ENCODE results near the gene ERC2.

ERC2 gene

DNA sequence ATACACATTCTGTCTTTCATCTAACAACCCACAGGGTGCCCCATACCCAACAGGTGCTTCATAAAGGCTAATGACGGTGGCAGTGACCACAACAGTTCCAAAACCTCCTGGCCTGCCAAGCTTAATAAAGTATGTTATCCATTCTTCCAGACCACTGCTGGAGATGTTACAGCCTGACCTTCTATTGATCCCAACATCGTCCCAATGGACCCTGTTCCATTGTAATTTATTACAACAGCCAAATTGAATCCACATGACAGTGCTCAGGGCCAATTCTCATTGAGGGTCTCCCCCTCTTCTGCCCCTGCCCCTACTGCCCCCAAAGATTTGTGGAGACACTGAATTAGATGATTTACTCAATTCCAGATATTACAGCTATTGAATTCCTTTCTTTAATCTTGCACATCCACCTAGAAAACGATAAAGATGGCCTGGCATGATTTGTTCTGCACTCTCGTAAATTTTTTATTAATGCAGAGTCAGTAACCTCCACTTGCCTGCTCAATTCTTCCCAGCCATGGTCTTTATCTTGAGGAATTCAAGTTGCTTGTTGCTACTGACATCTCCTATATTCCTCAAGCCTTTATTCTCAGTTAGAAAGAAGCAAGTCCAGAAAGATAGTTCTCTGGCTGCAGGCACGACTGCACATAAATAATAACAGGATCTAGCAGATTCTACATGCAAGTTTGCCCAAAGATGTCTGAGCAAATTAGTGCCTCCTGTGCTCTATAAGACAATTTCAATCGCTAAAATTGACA, 407.6 kb downstream of the ERC2 start:
- Histone ChIP-seq H3K27me3 (ENCODE audit: insufficient read depth, low read length, poor library complexity, severe bottlenecking) (no peaks in the 10 kb centered on the region), H3K4me2 (ENCODE audit: low read depth, low read length, poor library complexity, severe bottlenecking) (no peak overlapping the region), H2AFZ (ENCODE audit: low read length) (no peak overlapping the region), H3F3A (ENCODE audit: low read depth) (no peaks in the 10 kb centered on the region), H3K36me3 (ENCODE audit: insufficient read depth, low read length) (no peaks in the 10 kb centered on the region), H3K9me3 (ENCODE audit: insufficient read depth, low read depth, low read length) (no peaks in the 10 kb centered on the region), H3K9ac (ENCODE audit: low read depth, low read length, poor library complexity, severe bottlenecking) (no peak overlapping the region), H3K4me1 (ENCODE audit: insufficient read depth, low read length, poor library complexity, severe bottlenecking) (no peaks in the 10 kb centered on the region), H3K9me2 (replicated peaks; ENCODE audit: low read depth, low read length) (no peaks in the 10 kb centered on the region), H4K20me1 (ENCODE audit: insufficient read depth, low read length, poor library complexity, severe bottlenecking) (no peaks in the 10 kb centered on the region), H3K4me3 (ENCODE audit: low read length, poor library complexity, severe bottlenecking) (no peak overlapping the region), H3K79me2 (ENCODE audit: insufficient read depth, low read length) (no peaks in the 10 kb centered on the region)
- TF ChIP-seq EZH2phosphoT487 (IDR thresholded peaks at IDR 0.05; ENCODE audit: borderline replicate concordance) = no peak
- TF ChIP-seq, protein P1, sequence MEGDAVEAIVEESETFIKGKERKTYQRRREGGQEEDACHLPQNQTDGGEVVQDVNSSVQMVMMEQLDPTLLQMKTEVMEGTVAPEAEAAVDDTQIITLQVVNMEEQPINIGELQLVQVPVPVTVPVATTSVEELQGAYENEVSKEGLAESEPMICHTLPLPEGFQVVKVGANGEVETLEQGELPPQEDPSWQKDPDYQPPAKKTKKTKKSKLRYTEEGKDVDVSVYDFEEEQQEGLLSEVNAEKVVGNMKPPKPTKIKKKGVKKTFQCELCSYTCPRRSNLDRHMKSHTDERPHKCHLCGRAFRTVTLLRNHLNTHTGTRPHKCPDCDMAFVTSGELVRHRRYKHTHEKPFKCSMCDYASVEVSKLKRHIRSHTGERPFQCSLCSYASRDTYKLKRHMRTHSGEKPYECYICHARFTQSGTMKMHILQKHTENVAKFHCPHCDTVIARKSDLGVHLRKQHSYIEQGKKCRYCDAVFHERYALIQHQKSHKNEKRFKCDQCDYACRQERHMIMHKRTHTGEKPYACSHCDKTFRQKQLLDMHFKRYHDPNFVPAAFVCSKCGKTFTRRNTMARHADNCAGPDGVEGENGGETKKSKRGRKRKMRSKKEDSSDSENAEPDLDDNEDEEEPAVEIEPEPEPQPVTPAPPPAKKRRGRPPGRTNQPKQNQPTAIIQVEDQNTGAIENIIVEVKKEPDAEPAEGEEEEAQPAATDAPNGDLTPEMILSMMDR (conservative IDR thresholded peaks at IDR 0.05; ENCODE audit: low read length) = no peak

DNA sequence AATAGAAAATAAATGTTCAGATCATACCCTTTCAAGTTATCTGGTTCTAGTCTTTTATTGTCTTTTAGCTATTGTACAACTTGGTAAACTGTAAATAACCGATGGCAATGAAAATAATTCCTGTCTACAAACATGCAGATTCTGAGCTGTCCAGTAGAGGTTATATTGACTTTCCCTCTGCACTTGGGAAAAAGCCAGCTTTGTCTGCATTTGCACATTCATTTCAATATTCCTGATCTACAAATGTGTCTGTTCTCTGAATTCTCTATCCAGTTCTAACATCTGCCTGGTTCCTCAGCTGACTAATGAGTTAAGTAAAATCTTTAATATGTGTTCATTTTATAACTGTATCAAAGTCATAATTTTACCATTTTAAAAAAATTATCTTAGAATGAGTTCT, 408.5 kb downstream of the ERC2 start:
- no peak overlapping the region for H3K4me3 ChIP-seq (ENCODE audit: low read length, poor library complexity, severe bottlenecking)

DNA sequence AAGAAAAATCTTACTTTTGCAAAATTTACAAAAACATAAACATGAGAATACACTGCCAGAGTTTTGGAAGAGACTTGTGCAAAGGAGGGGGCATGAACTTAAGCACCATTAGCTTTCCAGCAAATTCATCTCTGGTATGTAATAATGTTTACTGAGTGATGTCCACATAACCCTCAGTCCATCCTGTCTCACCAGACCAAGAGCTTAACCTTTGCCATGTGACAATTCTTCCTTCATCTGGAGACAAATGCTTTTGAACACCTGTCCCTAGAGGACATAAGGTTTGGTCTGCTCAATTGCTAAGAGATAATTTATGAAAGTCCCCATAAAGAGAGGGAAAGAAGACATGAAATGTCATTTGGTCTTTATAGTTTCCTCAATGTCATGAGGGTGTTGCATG, 412.3 kb downstream of the ERC2 start:
- H3F3A ChIP-seq (ENCODE audit: low read depth) = no peaks in the 10 kb centered on the region
- TF ChIP-seq, protein P1 (conservative IDR thresholded peaks at IDR 0.05; ENCODE audit: low read length) = no peak
- no peak for TF ChIP-seq EZH2phosphoT487 (IDR thresholded peaks at IDR 0.05; ENCODE audit: borderline replicate concordance)
- no peak overlapping the region for H2AFZ ChIP-seq (ENCODE audit: low read length)
- no peaks in the 10 kb centered on the region for H3K79me2 ChIP-seq (ENCODE audit: insufficient read depth, low read length)
- no peaks in the 10 kb centered on the region for H3K36me3 ChIP-seq (ENCODE audit: insufficient read depth, low read length)
- H3K4me2 ChIP-seq (ENCODE audit: low read depth, low read length, poor library complexity, severe bottlenecking) = no peak overlapping the region
- no peaks in the 10 kb centered on the region for H3K4me1 ChIP-seq (ENCODE audit: insufficient read depth, low read length, poor library complexity, severe bottlenecking)
- no peak overlapping the region for H3K4me3 ChIP-seq (ENCODE audit: low read length, poor library complexity, severe bottlenecking)
- no peaks in the 10 kb centered on the region for H3K9me3 ChIP-seq (ENCODE audit: insufficient read depth, low read depth, low read length)
- no peaks in the 10 kb centered on the region for H4K20me1 ChIP-seq (ENCODE audit: insufficient read depth, low read length, poor library complexity, severe bottlenecking)
- H3K9ac ChIP-seq (ENCODE audit: low read depth, low read length, poor library complexity, severe bottlenecking) = no peak overlapping the region
- no peaks in the 10 kb centered on the region for H3K27me3 ChIP-seq (ENCODE audit: insufficient read depth, low read length, poor library complexity, severe bottlenecking)
- H3K9me2 ChIP-seq (replicated peaks; ENCODE audit: low read depth, low read length) = no peaks in the 10 kb centered on the region

More for the DNA sequence above, 408.5 kb downstream of the ERC2 start:
- no peaks in the 10 kb centered on the region for H3K79me2 ChIP-seq (ENCODE audit: insufficient read depth, low read length)
- no peak overlapping the region for H2AFZ ChIP-seq (ENCODE audit: low read length)
- no peak overlapping the region for H3K9ac ChIP-seq (ENCODE audit: low read depth, low read length, poor library complexity, severe bottlenecking)
- H3K9me2 ChIP-seq (replicated peaks; ENCODE audit: low read depth, low read length) = no peaks in the 10 kb centered on the region
- no peak overlapping the region for H3K4me2 ChIP-seq (ENCODE audit: low read depth, low read length, poor library complexity, severe bottlenecking)
- no peaks in the 10 kb centered on the region for H3K4me1 ChIP-seq (ENCODE audit: insufficient read depth, low read length, poor library complexity, severe bottlenecking)
- H3K9me3 ChIP-seq (ENCODE audit: insufficient read depth, low read depth, low read length) = no peaks in the 10 kb centered on the region
- TF ChIP-seq EZH2phosphoT487 (IDR thresholded peaks at IDR 0.05; ENCODE audit: borderline replicate concordance) = no peak
- TF ChIP-seq, protein P1 (conservative IDR thresholded peaks at IDR 0.05; ENCODE audit: low read length) = no peak
- no peaks in the 10 kb centered on the region for H4K20me1 ChIP-seq (ENCODE audit: insufficient read depth, low read length, poor library complexity, severe bottlenecking)
- H3K36me3 ChIP-seq (ENCODE audit: insufficient read depth, low read length) = no peaks in the 10 kb centered on the region
- no peaks in the 10 kb centered on the region for H3F3A ChIP-seq (ENCODE audit: low read depth)
- H3K27me3 ChIP-seq (ENCODE audit: insufficient read depth, low read length, poor library complexity, severe bottlenecking) = no peaks in the 10 kb centered on the region
